Activated T-cell treated with anti-CD3 and anti-CD28 coated beads for 24 hours (primary cell): ENCODE results near the gene ZDHHC21.
"Not testable (repeated sequence)": the region's sequence is repeated elsewhere in the genome, so short reads cannot be mapped to it uniquely, and the experiment has no call there.

Source experiments
- DNase-seq: peaks from one replicate; pipeline ENCODE4 v3.0.0-alpha.2; 2020; ENCODE audit warnings: low read depth

The ZDHHC21 gene

DNA sequence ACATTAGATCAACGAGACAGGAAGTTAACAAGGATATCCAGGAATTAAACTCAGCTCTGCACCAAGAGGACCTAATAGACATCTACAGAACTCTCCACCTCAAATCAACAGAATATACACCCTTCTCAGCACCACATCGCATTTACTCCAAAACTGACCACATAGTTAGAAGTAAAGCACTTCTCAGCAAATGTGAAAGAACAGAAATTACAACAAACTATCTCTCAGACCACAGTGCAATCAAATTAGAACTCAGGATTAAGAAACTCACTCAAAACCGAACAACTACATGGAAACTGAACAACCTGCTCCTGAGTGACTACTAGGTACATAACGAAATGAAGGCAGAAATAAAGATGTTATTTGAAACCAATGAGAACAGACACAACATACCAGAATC, 10.6 kb downstream of the ZDHHC21 start:
- not testable (repeated sequence) for DNase-seq

DNA sequence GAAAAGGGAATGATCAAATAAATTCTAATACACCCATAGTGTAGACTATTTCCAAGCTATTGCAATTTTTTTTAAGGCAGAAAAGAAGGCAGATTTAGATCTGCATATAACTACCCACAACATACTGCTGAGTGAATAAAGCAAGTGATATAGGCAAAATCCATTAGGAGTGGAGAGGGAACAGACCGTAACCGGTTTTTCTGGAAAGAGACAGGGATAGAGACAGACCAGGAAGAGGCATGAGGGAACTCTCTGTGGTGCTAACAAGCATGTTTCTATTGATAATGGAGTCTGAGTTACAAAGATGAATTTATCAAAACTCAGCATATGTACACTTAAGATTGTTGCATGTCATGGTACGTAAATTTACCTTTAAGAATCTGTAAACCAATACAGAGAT, 14.5 kb downstream of the ZDHHC21 start:
- no peak for DNase-seq

DNA sequence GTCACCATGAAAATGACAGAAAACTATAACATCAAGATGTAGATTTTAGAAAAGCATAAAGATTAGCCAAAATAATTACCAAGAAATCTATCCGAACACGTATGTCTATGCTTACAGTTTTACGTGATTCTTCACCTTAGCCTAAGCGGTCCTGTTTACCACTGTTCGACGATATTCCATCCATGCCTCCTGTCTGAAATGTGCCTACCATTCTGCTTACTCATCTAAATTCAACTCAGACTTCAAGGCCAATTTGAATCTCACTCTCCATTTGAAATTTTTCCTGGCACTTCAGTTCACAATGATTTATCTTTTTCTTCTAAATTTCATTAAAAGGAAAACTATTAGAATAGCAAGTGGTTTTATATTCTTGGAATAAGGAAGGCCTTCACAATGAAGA, 15.4 kb downstream of the ZDHHC21 start:
- DNase-seq, result no peak

DNA sequence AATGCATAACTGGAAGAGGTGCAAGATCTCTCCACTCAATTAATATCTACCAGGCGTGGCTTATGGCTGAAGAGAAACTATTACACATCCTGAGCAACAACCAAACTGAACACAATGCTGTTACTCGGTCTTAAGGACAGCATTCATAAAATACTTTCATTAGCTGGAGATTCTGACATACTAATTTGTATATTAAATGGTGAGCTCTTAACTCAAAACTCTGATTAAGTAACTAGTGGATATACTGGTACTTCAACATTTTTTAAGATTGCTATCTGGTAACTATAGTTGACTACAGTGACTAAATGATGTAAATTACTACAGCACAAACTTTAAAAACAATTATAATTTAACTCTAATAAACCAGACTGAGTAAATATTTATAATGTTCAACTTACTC, 15.8 kb downstream of the ZDHHC21 start:
- DNase-seq, result no peak

DNA sequence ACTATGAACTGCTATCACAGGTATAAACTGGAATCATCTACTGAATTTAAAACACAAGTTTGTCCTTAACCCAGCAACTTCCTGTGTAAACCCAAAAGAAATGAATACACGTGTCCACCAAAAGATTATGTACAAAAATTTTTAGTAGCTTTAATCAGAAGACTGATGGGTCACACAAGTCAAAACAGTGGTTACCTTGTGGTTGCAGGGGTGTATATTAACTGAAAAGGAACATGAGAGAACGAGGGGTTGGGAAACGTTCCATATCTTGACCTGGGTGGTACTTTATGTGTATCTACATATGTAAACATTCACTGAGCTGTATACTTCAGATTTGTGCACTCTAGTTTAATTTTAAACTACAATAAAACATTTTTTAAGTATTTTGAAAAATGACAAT, 18.6 kb downstream of the ZDHHC21 start:
- DNase-seq, result no peak

DNA sequence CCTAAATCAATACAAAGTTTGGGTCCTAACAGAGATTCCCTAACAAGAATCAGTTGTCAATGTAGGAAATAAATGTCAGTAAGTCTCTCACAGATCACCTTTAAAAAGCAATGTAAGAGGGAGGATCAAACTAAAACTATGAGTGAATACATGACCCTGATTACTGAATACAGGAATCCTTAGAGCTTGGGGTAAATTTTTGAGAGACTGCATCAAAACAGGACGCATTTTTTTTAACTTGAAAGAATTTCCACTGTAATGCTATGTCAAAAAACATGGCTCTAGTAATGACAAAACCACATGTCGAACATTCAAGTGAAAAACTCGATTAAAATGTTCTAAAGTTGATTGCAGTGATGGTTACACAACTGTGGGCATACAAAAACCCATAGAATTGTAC, 21.9 kb downstream of the ZDHHC21 start:
- DNase-seq, result no peak

DNA sequence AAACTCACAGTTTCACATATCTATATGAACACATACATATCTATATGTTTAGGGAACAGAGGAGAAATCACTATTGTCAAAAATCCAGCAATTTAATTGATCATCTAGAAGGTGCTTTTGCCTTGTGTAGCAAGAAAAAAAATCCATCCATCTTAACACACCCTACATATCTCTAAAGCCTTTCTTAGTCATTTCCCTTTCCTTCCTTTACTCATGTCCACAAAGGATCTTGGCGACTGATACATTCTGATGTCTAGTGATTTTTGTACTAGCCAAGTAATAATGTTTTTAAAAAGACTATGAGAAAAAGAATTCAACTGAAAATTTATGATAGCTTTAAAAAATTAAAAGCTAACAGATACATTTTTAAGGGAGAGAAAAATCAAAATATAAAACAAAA, 22.5 kb downstream of the ZDHHC21 start:
- no peak for DNase-seq

DNA sequence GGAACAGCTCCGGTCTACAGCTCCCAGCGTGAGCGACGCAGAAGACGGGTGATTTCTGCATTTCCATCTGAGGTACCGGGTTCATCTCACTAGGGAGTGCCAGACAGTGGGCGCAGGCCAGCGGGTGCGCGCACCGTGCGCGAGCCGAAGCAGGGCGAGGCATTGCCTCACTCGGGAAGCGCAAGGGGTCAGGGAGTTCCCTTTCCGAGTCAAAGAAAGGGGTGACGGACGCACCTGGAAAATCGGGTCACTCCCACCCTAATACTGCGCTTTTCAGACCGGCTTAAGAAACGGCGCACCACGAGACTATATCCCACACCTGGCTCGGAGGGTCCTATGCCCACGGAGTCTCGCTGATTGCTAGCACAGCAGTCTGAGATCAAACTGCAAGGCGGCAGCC, 29.2 kb downstream of the ZDHHC21 start:
- not testable (repeated sequence) for DNase-seq

DNA sequence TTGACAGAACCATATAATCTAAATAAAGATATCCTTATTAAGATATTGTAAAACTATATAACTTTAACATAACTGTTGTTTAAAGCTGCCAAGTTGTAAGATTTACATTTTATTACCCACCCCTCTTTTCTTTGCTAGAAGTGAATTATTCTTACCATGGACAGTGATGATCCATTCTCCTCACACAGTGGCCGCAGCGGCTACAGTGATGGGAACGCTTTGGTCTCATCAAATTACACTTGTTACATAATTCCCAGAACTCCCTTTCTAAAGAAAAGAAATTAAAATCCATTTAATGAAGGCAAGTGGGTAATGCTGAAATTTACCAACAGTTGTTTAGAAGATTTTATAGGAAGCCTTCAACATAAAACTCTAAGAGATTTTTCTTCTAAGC, 31.2 kb downstream of the ZDHHC21 start:
- DNase-seq, result no peak

DNA sequence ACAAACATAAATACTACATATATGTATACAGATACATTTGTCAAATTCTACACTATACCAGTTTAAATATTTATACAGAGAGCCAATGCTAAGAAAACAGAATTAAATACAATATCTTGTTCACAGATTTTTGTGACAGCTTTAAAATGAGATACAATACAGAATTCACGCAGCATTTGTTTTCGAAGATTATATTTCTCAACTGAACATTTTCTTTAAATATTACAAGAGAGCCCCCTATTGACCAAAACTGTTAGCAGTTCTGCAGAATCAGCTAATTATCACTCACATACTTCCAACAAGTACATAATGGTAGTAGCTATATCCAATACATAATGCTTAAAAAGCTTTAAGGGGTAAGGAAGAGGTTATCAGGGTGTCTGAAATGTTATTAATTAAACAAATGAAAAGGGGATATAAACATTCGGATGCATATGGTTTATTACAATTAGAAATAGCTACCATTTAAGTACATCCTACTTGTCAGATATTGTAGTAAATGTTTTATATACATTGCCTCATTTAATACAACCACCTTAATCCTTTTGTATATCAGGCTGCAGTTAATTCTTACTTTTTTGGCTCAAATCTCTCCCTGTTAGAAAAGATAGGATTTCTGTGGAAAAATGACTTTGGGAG, 31.7 kb downstream of the ZDHHC21 start:
- DNase-seq, result no peak

DNA sequence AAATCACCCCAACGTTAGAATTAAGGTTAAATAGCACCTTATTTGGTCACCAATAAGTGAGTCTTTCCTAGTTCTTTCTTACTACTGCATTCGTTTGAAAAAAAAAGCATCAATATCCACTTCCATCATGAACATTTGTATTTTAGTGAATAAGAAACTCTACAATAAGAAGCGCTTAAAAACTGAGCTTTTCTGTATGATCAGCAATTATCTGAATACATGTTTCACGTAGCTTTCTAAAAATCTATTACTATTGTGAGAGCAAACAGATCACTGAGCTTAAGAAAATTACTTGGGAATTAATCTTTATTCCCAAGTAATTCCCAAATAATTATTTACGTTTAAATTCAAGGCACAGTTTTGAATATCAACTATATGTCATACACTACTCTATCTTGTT, 32.5 kb downstream of the ZDHHC21 start:
- no peak for DNase-seq

DNA sequence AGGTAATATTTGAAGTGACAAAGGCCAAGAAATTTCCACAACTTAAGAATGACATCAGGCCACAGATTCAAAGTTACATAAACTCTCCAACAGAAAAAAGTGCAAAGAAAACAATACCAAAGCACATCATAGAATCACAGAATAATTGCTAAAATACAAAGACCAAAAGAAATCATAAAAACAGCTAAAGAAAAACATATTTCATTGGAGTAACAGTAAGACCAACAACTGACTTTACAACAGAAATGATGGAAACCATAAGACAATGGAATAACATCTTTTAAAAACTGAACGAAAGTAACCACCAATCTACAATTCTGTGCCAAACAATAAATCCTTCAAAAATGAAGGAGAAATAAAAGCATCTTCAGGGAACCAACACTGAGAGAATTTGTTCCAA, 38.3 kb downstream of the ZDHHC21 start:
- no peak for DNase-seq

DNA sequence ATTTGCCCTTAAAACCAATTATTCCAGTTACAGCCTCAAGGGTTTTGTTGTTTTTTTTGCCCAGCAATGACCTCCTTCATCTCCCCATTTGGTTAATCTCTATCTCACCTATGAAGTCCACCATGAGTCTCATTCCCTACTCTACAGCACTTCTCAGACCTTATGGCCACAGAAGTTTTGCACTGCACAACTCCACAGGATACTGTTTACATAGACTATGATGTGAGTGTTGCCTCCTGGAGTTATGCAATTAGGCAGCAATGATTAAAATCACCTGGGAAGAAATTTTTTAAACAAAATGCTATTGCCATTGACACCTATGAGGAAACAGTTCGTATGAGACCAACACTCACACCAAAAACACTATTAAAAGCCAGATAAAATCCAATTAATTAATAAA, 39.7 kb downstream of the ZDHHC21 start:
- no peak for DNase-seq

DNA sequence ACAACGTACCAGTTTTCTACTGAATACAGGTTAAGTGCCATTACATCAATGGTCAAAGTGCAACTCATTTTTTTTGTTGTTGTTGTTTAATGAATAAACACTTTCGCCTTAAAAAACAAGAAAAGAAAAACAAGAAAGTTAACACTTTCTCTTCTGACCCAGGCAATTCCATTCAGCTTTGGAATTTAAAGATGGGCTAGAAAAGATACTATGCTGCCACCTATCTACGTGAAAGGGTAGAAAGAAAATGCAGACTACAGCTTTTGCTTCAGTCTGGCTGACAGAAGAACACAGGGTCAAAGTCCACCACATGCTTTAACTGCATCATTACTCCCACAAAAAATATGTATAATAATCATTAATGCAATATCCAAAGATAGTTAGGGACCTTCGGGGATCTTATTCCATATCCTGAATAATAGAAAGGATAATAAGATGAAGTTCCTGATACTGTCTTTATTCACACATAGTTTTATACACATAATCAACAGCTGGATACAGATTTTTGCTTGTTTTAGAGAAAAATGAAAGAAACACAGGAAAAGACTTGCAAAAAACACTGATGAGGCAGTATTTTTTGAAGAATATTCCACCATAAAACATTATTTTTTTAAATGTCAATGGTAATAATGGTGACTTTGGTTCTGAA, 40.4 kb downstream of the ZDHHC21 start:
- no peak for DNase-seq

DNA sequence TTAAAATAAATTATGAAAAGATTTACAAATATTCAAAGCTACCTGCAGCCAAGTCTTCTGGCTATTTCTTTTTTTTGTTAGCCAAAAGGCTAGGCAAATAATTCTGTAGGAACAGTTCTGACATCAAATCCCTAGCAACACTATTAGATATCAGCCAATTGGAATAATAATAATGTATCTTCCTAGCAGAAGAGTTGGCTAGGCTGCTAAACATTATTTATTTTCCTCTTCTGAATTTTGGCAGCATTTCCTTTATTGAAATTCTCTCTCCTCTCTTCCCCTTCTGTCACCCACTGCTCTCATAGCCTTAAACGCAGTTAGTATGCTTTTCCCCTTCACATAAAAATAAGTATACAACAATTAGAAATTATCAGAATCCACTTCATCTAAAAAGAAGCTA, 42.6 kb downstream of the ZDHHC21 start:
- no peak for DNase-seq

DNA sequence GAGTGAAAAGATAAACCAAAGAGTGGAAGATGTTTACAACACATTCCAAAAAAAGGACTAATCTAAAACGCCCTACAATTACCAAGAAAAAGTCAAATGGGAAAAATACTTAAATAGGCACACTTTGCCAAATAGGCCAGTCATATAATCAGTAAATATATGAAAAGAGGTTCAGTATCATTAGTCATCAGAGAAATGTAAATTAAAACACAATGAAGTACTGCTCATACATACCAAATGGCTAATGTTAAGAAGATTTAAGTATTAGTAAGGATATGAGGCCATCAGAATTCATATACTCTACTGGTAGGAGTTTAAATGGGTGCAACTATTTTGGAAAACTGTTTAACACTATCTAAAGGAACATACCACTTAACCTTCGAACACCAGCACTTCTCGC, 47.6 kb downstream of the ZDHHC21 start:
- DNase-seq, result no peak

DNA sequence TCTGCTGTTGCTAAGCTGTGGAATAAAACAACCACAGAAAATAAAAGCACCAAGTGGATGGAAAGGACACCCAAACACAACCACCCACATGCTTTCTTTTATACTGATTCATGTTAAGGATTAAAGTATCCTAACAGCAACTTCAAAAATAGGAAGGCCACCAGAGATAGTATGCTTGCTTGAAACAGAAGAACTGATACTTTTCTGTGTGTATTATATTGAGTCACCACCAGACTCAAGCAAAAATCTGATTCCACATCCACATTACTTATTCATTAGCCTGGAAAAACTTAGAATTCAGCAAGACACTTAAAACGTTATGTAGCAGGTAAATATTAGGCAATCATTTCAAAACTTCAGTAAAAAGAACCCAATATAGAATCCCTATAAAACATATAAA, 52.3 kb downstream of the ZDHHC21 start:
- DNase-seq, result no peak

DNA sequence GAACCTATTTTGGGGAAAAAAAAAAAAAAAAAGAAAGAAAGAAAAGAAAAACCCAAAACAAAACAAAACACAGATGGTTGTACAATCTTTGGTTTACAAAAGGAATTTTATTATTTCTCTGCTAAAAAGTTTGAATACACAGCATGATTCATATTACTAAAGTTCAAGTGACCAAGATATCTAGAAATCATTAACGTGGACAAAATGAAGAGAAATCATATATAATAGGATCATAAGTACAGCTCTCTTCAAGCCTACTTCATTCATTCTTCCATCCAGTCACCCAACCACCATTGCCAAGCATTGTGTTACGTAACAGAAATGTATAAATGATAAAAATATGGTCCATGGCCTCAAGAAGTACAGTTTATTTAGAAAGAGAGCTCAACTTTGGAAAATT, 52.9 kb downstream of the ZDHHC21 start:
- no peak for DNase-seq

DNA sequence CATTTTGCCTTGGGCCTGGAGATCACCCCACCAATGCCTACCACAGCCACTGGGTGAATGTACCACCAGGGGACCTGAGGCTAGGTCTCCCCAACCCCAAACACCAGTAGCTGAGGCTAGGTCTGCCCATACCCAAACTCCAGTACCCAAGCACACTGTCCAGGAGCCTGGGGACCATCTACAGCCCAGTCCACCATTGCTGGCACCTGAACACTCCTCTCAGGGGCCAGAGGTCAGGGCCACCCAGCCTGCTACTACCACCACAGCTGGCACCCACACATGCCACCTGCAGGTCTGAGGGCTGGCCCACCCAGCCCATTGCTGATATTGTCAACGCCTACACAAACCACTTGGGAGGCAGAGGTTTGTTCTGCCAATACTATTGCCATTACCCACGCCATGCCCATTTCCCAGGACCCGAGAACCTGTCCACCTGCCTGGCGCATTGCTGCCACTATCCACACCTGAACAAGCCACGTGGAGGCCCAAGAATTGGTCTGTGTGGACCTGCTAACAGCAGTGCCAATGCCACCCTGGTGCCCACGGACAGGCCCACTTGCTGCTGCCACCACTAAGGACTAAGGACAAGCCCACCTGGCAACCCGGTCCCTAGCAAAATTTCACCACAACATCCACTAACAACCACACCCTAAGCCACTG, 59.2 kb downstream of the ZDHHC21 start:
- no peak for DNase-seq

DNA sequence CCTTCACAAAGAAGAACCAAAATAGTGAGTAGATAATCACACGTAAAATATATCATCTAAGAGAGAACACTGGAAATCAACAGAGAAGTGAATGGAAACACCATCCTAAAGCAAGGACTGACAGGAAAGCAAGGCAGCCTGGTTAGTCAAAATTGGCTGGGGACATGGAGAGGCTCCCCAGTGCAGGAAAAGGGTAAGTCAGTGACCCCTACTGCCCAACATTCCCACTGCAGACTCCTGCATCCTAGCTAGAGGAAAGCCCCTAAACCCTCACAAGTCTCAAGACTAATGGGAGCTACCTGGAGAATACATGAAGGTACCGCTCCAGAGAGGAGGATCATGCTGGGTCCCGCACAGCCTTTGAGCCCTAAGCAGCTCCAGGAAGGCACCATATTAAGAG, 60.1 kb downstream of the ZDHHC21 start:
- DNase-seq, result no peak

DNA sequence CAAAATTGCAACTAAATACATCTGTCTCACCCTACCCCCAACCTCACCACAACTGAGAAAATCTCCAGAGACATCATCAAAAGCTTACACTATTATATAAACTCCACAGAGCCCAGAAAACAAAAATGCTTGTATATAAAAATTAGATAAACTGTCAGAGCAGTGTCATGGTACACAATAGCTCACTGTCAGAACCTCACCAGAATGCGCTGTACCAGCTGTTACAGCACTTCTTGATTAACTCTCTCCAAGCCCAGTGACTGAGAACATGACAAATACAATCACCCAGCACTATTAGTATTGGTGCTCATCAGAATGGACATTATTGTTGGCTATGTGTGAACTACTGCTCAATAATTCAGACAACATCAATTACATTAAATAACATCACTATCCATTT, 65.7 kb downstream of the ZDHHC21 start:
- no peak for DNase-seq

DNA sequence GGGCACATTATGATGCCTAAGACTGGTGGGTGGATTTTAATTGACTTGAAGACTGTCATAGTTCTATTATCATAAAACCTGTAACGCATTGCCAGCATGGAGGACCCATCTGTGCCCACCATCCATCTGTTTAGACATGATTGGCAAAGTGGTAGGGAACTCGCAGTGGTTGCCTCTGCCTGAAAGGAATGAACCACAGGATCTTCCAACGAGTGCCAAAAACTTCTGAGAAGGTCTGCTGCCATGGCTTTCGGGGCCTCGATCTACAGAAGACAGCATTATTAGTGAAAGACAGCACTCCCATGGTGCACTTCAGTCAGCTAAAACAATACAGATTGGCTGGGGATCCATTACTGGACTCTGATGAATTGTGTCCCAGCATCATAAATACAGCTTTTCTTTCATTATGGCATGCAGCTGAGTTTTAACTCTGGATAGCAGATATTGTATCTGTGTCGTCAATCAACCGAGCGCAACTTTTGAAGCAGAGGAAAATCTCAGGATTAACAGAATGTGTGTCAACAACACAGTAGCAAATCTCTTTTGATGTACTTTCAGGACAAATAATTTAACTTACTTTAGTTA, 74.3 kb downstream of the ZDHHC21 start:
- no peak for DNase-seq

DNA sequence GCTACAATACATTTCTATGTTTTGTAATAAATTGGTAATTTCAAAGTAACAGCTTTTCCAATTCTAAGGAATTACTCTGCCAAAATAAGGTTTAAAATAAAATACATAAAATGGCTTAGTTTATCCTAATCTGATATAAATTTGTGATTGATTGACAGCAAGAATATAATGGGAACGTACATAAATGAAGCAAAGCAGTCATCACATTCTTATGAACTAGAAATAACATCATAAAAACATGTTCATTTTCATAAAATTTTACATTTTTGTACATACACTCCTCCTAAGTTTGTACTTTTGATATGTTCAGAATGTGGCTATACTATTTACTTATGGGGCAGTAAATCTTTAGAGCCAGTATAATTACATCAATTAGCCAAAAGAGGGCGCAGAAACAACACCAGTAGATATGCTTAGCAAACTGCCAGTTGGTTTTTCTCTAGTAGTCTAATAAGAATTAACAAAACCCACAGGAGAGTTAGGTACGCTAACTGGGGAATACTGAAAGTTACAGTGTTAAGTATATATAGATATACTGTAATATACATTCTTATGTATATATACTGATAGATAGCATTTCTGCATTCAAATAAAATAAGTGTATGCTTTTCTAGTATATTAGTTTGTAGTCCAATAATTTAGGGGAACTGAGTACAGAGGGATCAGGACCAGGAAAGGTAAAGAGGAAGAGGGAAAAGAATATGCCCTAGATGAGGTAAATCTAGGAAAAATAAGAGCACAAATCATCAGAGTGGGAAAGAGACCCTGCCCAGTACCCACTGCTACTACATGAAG, 76.8 kb downstream of the ZDHHC21 start:
- DNase-seq, result no peak
